C1 segment of cervical spinal cord (tissue), 14 donors: ENCODE data around the gene PCDH9.

Experiments
- DNase-seq, 14 donors: peaks; one replicate each; lab custom pipeline; 2025; lab: John Stamatoyannopoulos, UW

The PCDH9 gene

GRCh38 chr13:66532146-66532545, 698.0 kb downstream of the PCDH9 start:
- no peak for DNase-seq

GRCh38 chr13:66530686-66531085, 699.5 kb downstream of the PCDH9 start:
- no peak for DNase-seq

- DNase-seq = no peak
These were observed 700.0 kb downstream of the PCDH9 start for GRCh38 chr13:66530158-66530557.

- no peak for DNase-seq
These were observed 701.1 kb downstream of the PCDH9 start for GRCh38 chr13:66528944-66529576.

- peak in 1 of 14 donors; percentile 3 for DNase-seq
These were observed 702.0 kb downstream of the PCDH9 start for GRCh38 chr13:66528180-66528579.

- DNase-seq = no peak
These were observed 709.4 kb downstream of the PCDH9 start for GRCh38 chr13:66520511-66521355.

- no peak for DNase-seq
These were observed 710.9 kb downstream of the PCDH9 start for GRCh38 chr13:66519259-66519658.

- DNase-seq = no peak
These were observed 712.1 kb downstream of the PCDH9 start for GRCh38 chr13:66518068-66518467.

- no peak for DNase-seq
These were observed 716.4 kb downstream of the PCDH9 start for GRCh38 chr13:66513728-66514127.

- DNase-seq = no peak
These were observed 721.0 kb downstream of the PCDH9 start for GRCh38 chr13:66509175-66509574.

- no peak for DNase-seq
These were observed 721.8 kb downstream of the PCDH9 start for GRCh38 chr13:66508153-66508909.

- no peak for DNase-seq
These were observed 723.2 kb downstream of the PCDH9 start for GRCh38 chr13:66506979-66507378.

GRCh38 chr13:66506051-66506777, 723.9 kb downstream of the PCDH9 start:
- DNase-seq = no peak

- no peak for DNase-seq
These were observed 726.2 kb downstream of the PCDH9 start for GRCh38 chr13:66503890-66504289.

- DNase-seq = no peak
These were observed 729.0 kb downstream of the PCDH9 start for GRCh38 chr13:66501181-66501580.

GRCh38 chr13:66492479-66492878, 737.7 kb downstream of the PCDH9 start:
- DNase-seq = no peak

GRCh38 chr13:66491251-66491650, 738.9 kb downstream of the PCDH9 start:
- DNase-seq = no peak

- no peak for DNase-seq
These were observed 740.5 kb downstream of the PCDH9 start for GRCh38 chr13:66489586-66489985.

GRCh38 chr13:66489172-66489571, 741.0 kb downstream of the PCDH9 start:
- no peak for DNase-seq

- no peak for DNase-seq
These were observed 746.4 kb downstream of the PCDH9 start for GRCh38 chr13:66483712-66484111.

- DNase-seq = no peak
These were observed 747.3 kb downstream of the PCDH9 start for GRCh38 chr13:66482836-66483235.

- DNase-seq = no peak
These were observed 752.3 kb downstream of the PCDH9 start for GRCh38 chr13:66477816-66478215.
